Liver (tissue), 9 donors: Measurements from ENCODE around the gene ZFP36. TPM values are rescaled to one million over a fixed set of nuclear protein-coding genes. Genes with fewer than 3 reads are reported as not detected.
A peak's percentile ranks its signal among the peaks of the same experiment; 100 is the strongest.

ENCODE experiments used
- DNase-seq: peaks from one replicate; pipeline ENCODE4 v3.0.0-alpha.2; 2017; ENCODE audit warnings: low spot score
- H3K27ac ChIP-seq, 2 donors: one replicate each; pipeline ENCODE4 v1.7.0; 2013; ENCODE audit warnings: inconsistent platforms in 2 of 2, low read length in 2 of 2, control low read depth in 1 of 2, low read depth in 1 of 2, mild to moderate bottlenecking in 1 of 2
- H3K27me3 ChIP-seq, 4 donors: one replicate each; pipeline versions ENCODE4 v1.6.1 to v1.7.0; 2013; ENCODE audit warnings: low read length in 3 of 4, inconsistent platforms in 1 of 4, mild to moderate bottlenecking in 1 of 4, moderate library complexity in 1 of 4; ENCODE audit not compliant: control insufficient read depth in 4 of 4, insufficient read depth in 4 of 4
- H3K36me3 ChIP-seq, 4 donors: one replicate each; pipeline versions ENCODE4 v1.6.1 to v1.7.0; 2013; ENCODE audit warnings: low read length in 3 of 4, mild to moderate bottlenecking in 3 of 4, low read depth in 1 of 4, moderate library complexity in 1 of 4; ENCODE audit not compliant: control insufficient read depth in 4 of 4, insufficient read depth in 3 of 4
- H3K4me1 ChIP-seq, 4 donors: one replicate each; pipeline versions ENCODE4 v1.6.1 to v1.7.0; 2013; ENCODE audit warnings: low read length in 3 of 4, mild to moderate bottlenecking in 3 of 4, moderate library complexity in 1 of 4; ENCODE audit not compliant: control insufficient read depth in 4 of 4, insufficient read depth in 4 of 4
- H3K4me3 ChIP-seq, 3 donors: one replicate each; pipeline versions ENCODE4 v1.6.1 to v1.7.0; 2013; ENCODE audit warnings: low read length in 3 of 3, control low read depth in 1 of 3, low read depth in 1 of 3, mild to moderate bottlenecking in 1 of 3
- H3K9ac ChIP-seq, 2 donors: one replicate each; pipeline ENCODE4 v1.7.0; 2013; ENCODE audit warnings: low read length in 2 of 2, mild to moderate bottlenecking in 2 of 2, moderate library complexity in 2 of 2, control low read depth in 1 of 2, low read depth in 1 of 2
- H3K9me3 ChIP-seq, 4 donors: one replicate each; pipeline versions ENCODE4 v1.6.1 to v1.7.0; 2013; ENCODE audit warnings: low read length in 3 of 4; ENCODE audit not compliant: control insufficient read depth in 4 of 4
- EGR1 ChIP-seq, 2 donors: IDR thresholded peaks; 2 replicates each; pipeline ENCODE4 v1.6.1; 2016 to 2018; ENCODE audit warnings: antibody characterized with exemption in 2 of 2, low read depth in 2 of 2
- FOXA1 ChIP-seq: IDR thresholded peaks from 2 replicates; pipeline ENCODE4 v1.6.1; 2016; ENCODE audit warnings: antibody characterized with exemption
- FOXA2 ChIP-seq: IDR thresholded peaks from 2 replicates; pipeline ENCODE4 v1.6.1; 2016; ENCODE audit warnings: antibody characterized with exemption
- GABPA ChIP-seq, 2 donors: IDR thresholded peaks in 1 of 2; conservative IDR thresholded peaks in 1 of 2; 2 replicates each; pipeline ENCODE4 v1.6.1; 2016; ENCODE audit warnings: antibody characterized with exemption in 2 of 2, mild to moderate bottlenecking in 1 of 2, moderate library complexity in 1 of 2
- HNF4A ChIP-seq, 2 donors: conservative IDR thresholded peaks; 2 replicates each; pipeline ENCODE4 v1.6.1; 2016; ENCODE audit warnings: antibody characterized with exemption in 2 of 2, mild to moderate bottlenecking in 2 of 2
- HNF4G ChIP-seq: IDR thresholded peaks from 2 replicates; pipeline ENCODE4 v1.6.1; 2016; ENCODE audit warnings: antibody characterized with exemption
- JUND ChIP-seq, 2 donors: IDR thresholded peaks; 2 replicates each; pipeline ENCODE4 v1.6.1; 2016; ENCODE audit warnings: antibody characterized with exemption in 2 of 2
- NR2F2 ChIP-seq: IDR thresholded peaks from 2 replicates; pipeline ENCODE4 v1.6.1; 2016; ENCODE audit warnings: antibody characterized with exemption
- RAD21 ChIP-seq, 2 donors: IDR thresholded peaks; 2 replicates each; pipeline ENCODE4 v1.6.1; 2016; ENCODE audit warnings: antibody characterized with exemption in 2 of 2, mild to moderate bottlenecking in 2 of 2
- RXRA ChIP-seq, 2 donors: IDR thresholded peaks; 2 replicates each; pipeline ENCODE4 v1.6.1; 2017 to 2018; ENCODE audit warnings: antibody characterized with exemption in 2 of 2, mild to moderate bottlenecking in 1 of 2
- SP1 ChIP-seq: IDR thresholded peaks from 2 replicates; pipeline ENCODE4 v1.6.1; 2018; ENCODE audit warnings: antibody characterized with exemption, mild to moderate bottlenecking
- TAF1 ChIP-seq: conservative IDR thresholded peaks from 2 replicates; pipeline ENCODE4 v1.6.1; 2016; ENCODE audit warnings: antibody characterized with exemption, mild to moderate bottlenecking
- YY1 ChIP-seq: IDR thresholded peaks from 2 replicates; pipeline ENCODE4 v1.6.1; 2016; ENCODE audit warnings: antibody characterized with exemption, mild to moderate bottlenecking
- WGBS: extraction: QIAGEN DNeasy Blood & Tissue Kit; methylation state at CpG from one replicate; pipeline ENCODE4 v1.1.7; 2013; 5-methylcytosine and 5-hydroxymethylcytosine counted together
- polyA plus RNA-seq, 2 donors: library from polyadenylated mRNA; stranded (reverse) in 1 of 2; unstranded in 1 of 2; fragments of 200-250 nt in 1 of 2; fragments of >200 nt in 1 of 2; fragmentation: Nextera tagmentation in 1 of 2; extraction: Ambion mirVana in 1 of 2; gene quantifications; one replicate each; pipeline versions ENCODE4 v1.2.1 to v1.2.3, GENCODE V29; 2013 to 2015
- total RNA-seq, 2 donors: library from RNA; depleted of rRNA; stranded (reverse); fragments of >200 nt; gene quantifications; one replicate each; pipeline ENCODE4 v1.2.3, GENCODE V29; 2014
- TF ChIP-seq, protein P1 (sequence below): IDR thresholded peaks from 2 replicates; pipeline ENCODE4 v1.6.1; 2016; ENCODE audit warnings: antibody characterized with exemption
- TF ChIP-seq, protein P2 (sequence below): fragments of 150-350 bp; IDR thresholded peaks from 2 replicates; pipeline ENCODE4 v1.5.1; 2017; ENCODE audit warnings: improper control_type of control experiment, low read depth, low read length; ENCODE audit not compliant: missing input control
- TF ChIP-seq, protein P3 (sequence below): IDR thresholded peaks from 2 replicates; pipeline ENCODE4 v1.6.1; 2016; ENCODE audit warnings: antibody characterized with exemption, mild to moderate bottlenecking
- TF ChIP-seq, protein P4 (sequence below): IDR thresholded peaks from 2 replicates; pipeline ENCODE4 v1.6.1; 2016; ENCODE audit warnings: antibody characterized with exemption
- TF ChIP-seq, protein P5 (sequence below): IDR thresholded peaks from 2 replicates; pipeline ENCODE4 v1.6.1; 2016; ENCODE audit warnings: antibody characterized with exemption
- donor health status: healthy.
- donor health status: healthy.
- donor health status: healthy.
- donor health status: healthy.
- donor health status: healthy.

ZFP36 gene
- total and polyA plus RNA-seq, 4 donors: 3.6 to 91.9 (median 35.5) TPM

DNA sequence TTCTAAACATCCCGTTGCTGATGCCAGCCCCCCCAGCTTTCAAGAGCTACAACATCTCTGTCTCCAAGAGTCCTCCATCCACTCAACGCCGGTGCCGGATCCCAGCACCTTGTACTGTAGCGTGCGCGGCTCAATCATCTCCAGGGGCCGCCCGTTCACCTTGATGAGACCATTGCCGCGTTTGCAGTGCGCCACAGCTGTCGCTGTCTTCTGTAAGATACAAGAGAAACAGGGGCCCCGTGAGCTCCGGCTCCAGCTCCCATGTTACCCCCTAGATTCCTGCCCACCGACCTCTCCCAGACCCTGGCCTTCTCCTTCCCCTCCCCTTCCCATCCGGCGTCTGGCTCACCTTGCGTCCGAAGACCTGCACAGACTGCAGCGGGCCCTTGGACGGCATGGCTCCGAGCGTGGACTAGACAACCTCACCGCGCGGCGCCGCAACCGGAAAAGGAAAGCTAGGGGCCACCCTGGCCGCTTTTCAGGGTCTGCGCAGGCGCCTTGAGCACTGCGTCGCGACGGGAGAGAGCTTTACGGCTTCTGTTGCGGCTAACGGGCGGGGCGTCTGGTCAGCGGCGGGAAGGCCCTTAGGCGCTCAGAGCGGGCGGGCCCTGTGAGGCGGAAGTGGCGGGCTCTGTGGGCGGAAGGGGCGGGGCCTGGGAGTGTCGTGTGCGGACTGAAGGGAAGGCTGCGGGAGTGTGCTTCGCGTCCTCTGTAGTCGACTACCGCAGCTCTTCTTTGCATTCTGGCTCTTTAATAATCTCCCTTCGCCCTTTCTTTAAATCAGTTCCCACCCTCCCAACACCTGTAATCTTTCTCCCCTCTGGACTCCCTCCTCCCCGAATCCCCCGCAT is 29.1 kb downstream of the ZFP36 start, which contains the start of gene RPS16:
RPS16 (minus strand) TSS at position 451 of the 851 bp plus-strand sequence; CDS start at position 397, 54 bp downstream.
- Histone ChIP-seq H3K27ac (peak within 1 kb of the TSS; percentile 79 to 81), H3K9ac (peak within 1 kb of the TSS; percentile 86 to 91), H3K4me1 (peaks cover 4 to 32% (median 17%) of the 10 kb centered on the region in 4 donors), H3K27me3 (no peaks in the 10 kb centered on the region), H3K4me3 (peak within 1 kb of the TSS; percentile 77 to 90 (median 81)), H3K9me3 (no peaks in the 10 kb centered on the region), H3K36me3 (peaks cover 15 to 24% (median 17%) of the 10 kb centered on the region in 4 donors)
- WGBS: under 1% methylated on average over 61 of the region's 61 CpGs
- DNase-seq: peak; percentile 98
- TF ChIP-seq FOXA2 (peak; percentile 10), HNF4A (conservative IDR thresholded peaks at IDR 0.05) (peak; percentile 8 to 32), YY1 (peak; percentile 93), NR2F2 (peak; percentile 33), SP1 (peak; percentile 71), FOXA1 (peak; percentile 51), RXRA (IDR thresholded peaks at IDR 0.05) (peak; percentile 33 to 44), RAD21 (IDR thresholded peaks at IDR 0.05) (peak in 1 of 2 donors; percentile 50), JUND (IDR thresholded peaks at IDR 0.05) (no peak), HNF4G (no peak), EGR1 (IDR thresholded peaks at IDR 0.05; ENCODE audit: low read depth in 2 of 2) (peak in 1 of 2 donors; percentile 75), GABPA (IDR thresholded peaks at IDR 0.05 in 1 of 2, conservative IDR thresholded peaks at IDR 0.05 in 1 of 2) (peak; percentile 82 to 98), TAF1 (peak; percentile 99)
- TF ChIP-seq, protein P1, sequence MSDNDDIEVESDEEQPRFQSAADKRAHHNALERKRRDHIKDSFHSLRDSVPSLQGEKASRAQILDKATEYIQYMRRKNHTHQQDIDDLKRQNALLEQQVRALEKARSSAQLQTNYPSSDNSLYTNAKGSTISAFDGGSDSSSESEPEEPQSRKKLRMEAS: peak; percentile 88
- TF ChIP-seq, protein P2, sequence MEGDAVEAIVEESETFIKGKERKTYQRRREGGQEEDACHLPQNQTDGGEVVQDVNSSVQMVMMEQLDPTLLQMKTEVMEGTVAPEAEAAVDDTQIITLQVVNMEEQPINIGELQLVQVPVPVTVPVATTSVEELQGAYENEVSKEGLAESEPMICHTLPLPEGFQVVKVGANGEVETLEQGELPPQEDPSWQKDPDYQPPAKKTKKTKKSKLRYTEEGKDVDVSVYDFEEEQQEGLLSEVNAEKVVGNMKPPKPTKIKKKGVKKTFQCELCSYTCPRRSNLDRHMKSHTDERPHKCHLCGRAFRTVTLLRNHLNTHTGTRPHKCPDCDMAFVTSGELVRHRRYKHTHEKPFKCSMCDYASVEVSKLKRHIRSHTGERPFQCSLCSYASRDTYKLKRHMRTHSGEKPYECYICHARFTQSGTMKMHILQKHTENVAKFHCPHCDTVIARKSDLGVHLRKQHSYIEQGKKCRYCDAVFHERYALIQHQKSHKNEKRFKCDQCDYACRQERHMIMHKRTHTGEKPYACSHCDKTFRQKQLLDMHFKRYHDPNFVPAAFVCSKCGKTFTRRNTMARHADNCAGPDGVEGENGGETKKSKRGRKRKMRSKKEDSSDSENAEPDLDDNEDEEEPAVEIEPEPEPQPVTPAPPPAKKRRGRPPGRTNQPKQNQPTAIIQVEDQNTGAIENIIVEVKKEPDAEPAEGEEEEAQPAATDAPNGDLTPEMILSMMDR: no peak
- TF ChIP-seq, protein P3, sequence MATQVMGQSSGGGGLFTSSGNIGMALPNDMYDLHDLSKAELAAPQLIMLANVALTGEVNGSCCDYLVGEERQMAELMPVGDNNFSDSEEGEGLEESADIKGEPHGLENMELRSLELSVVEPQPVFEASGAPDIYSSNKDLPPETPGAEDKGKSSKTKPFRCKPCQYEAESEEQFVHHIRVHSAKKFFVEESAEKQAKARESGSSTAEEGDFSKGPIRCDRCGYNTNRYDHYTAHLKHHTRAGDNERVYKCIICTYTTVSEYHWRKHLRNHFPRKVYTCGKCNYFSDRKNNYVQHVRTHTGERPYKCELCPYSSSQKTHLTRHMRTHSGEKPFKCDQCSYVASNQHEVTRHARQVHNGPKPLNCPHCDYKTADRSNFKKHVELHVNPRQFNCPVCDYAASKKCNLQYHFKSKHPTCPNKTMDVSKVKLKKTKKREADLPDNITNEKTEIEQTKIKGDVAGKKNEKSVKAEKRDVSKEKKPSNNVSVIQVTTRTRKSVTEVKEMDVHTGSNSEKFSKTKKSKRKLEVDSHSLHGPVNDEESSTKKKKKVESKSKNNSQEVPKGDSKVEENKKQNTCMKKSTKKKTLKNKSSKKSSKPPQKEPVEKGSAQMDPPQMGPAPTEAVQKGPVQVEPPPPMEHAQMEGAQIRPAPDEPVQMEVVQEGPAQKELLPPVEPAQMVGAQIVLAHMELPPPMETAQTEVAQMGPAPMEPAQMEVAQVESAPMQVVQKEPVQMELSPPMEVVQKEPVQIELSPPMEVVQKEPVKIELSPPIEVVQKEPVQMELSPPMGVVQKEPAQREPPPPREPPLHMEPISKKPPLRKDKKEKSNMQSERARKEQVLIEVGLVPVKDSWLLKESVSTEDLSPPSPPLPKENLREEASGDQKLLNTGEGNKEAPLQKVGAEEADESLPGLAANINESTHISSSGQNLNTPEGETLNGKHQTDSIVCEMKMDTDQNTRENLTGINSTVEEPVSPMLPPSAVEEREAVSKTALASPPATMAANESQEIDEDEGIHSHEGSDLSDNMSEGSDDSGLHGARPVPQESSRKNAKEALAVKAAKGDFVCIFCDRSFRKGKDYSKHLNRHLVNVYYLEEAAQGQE: peak; percentile 93
- TF ChIP-seq, protein P4, sequence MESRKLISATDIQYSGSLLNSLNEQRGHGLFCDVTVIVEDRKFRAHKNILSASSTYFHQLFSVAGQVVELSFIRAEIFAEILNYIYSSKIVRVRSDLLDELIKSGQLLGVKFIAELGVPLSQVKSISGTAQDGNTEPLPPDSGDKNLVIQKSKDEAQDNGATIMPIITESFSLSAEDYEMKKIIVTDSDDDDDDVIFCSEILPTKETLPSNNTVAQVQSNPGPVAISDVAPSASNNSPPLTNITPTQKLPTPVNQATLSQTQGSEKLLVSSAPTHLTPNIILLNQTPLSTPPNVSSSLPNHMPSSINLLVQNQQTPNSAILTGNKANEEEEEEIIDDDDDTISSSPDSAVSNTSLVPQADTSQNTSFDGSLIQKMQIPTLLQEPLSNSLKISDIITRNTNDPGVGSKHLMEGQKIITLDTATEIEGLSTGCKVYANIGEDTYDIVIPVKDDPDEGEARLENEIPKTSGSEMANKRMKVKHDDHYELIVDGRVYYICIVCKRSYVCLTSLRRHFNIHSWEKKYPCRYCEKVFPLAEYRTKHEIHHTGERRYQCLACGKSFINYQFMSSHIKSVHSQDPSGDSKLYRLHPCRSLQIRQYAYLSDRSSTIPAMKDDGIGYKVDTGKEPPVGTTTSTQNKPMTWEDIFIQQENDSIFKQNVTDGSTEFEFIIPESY: peak; percentile 98
- TF ChIP-seq, protein P5, sequence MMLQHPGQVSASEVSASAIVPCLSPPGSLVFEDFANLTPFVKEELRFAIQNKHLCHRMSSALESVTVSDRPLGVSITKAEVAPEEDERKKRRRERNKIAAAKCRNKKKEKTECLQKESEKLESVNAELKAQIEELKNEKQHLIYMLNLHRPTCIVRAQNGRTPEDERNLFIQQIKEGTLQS: no peak
